HuH-7.5 (cell line): ENCODE results near the gene CEP170B.
"Not testable (repeated sequence)": the region's sequence is repeated elsewhere in the genome, so short reads cannot be mapped to it uniquely, and the experiment has no call there.

Experiments used
- DNase-seq: peaks from one replicate; pipeline ENCODE4 v3.0.0; 2011; ENCODE audit warnings: low spot score

The CEP170B gene

GRCh38 chr14:104931771-104932675, 67.0 kb downstream of the CEP170B start:
- no peak for DNase-seq

- peak; percentile 88 for DNase-seq
Measured at GRCh38 chr14:104932676-104933631, 67.9 kb downstream of the CEP170B start.

- DNase-seq = no peak
Measured at GRCh38 chr14:104933746-104934733, 69.0 kb downstream of the CEP170B start.

- no peak for DNase-seq
Measured at GRCh38 chr14:104935026-104935650, 70.1 kb downstream of the CEP170B start.

- DNase-seq = no peak
Measured at GRCh38 chr14:104935955-104936354, 70.9 kb downstream of the CEP170B start.

GRCh38 chr14:104936361-104937155, 71.5 kb downstream of the CEP170B start:
- DNase-seq = no peak

GRCh38 chr14:104937161-104937560, 72.1 kb downstream of the CEP170B start:
- no peak for DNase-seq

- DNase-seq = no peak
Measured at GRCh38 chr14:104937694-104938365, 72.8 kb downstream of the CEP170B start.

GRCh38 chr14:104938436-104938835, 73.4 kb downstream of the CEP170B start:
- DNase-seq = no peak

- no peak for DNase-seq
Measured at GRCh38 chr14:104938960-104939359, 73.9 kb downstream of the CEP170B start.

- DNase-seq = no peak
Measured at GRCh38 chr14:104939666-104940410, 74.8 kb downstream of the CEP170B start.

GRCh38 chr14:104940526-104941150, 75.6 kb downstream of the CEP170B start:
- peak; percentile 43 for DNase-seq

GRCh38 chr14:104941508-104942365, 76.7 kb downstream of the CEP170B start:
- DNase-seq = no peak

GRCh38 chr14:104942586-104942985, 77.5 kb downstream of the CEP170B start:
- DNase-seq = no peak

GRCh38 chr14:104943216-104944015, 78.3 kb downstream of the CEP170B start:
- not testable (repeated sequence) for DNase-seq

GRCh38 chr14:104944016-104944308, 78.9 kb downstream of the CEP170B start:
- not testable (repeated sequence) for DNase-seq
